AG09309 (cell line): ENCODE results near the gene CCDC63.
"Not testable (repeated sequence)": the region's sequence is repeated elsewhere in the genome, so short reads cannot be mapped to it uniquely, and the experiment has no call there.

ENCODE experiments used
- DNase-seq: peaks from one replicate; pipeline ENCODE4 v3.0.0-alpha.2; 2010; ENCODE audit warnings: low read depth
- H3K4me3 ChIP-seq: 2 replicates; pipeline ENCODE4 v1.5.1; 2011; ENCODE audit warnings: mild to moderate bottlenecking, low read depth, low read length, moderate library complexity; ENCODE audit not compliant: control insufficient read depth
- CTCF ChIP-seq: IDR thresholded peaks from 2 replicates; pipeline ENCODE4 v1.5.1; 2011; ENCODE audit warnings: mild to moderate bottlenecking, low read depth, low read length, inconsistent platforms; ENCODE audit not compliant: insufficient read depth, control insufficient read depth; ENCODE audit errors: missing control alignments

CCDC63 gene

GRCh38 chr12:110849221-110849620 is 2.4 kb downstream of the CCDC63 start:
- no peak for TF ChIP-seq CTCF
- DNase-seq = no peak

GRCh38 chr12:110849748-110850403 is 3.1 kb downstream of the CCDC63 start:
- no peak for TF ChIP-seq CTCF
- H3K4me3 ChIP-seq = no peak overlapping the region

More at GRCh38 chr12:110849221-110849620, 2.4 kb downstream of the CCDC63 start:
- H3K4me3 ChIP-seq = no peak overlapping the region

DNA sequence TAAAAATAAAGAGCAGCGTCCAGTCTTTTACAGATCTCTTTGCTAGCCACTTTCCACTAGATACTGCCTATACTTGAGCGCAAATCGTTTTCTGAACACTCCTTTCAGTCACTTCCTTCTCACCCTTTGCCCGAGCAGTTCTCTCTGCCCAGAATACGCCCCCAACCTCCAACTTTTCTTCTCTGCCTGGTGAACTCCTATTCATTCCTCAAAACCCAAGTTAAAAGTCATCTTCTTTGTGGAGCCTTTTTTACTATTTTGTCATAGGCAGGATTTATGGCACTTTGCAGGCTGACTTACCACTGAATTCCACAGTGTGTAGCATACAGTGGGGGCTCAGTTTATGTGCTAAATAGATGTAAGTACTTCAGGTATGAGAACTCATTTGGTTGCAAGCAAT is 4.0 kb downstream of the CCDC63 start:
- H3K4me3 ChIP-seq = no peak overlapping the region
- no peak for TF ChIP-seq CTCF
- no peak for DNase-seq

More at GRCh38 chr12:110849748-110850403, 3.1 kb downstream of the CCDC63 start:
- DNase-seq = no peak

DNA sequence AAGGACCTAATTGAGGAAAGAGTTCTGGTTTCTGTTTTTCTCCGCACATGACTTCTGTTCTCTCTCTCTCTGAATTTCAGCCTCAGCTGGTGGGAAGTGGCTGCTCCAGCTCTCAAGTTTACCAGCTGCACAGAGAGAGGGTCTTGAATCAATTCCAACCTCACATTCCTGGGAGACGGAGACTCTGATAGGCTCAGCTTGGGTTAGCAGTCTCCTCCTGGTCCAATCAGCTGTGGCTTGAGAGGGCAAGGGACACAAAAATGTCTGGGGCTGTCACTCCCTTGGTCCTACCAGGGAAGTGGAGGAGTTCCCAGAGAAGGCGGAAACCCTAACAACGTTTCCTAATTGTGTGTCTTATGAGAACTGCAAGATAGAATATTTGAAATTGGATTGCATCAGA is 7.0 kb downstream of the CCDC63 start:
- TF ChIP-seq CTCF = no peak
- DNase-seq = no peak
- no peak overlapping the region for H3K4me3 ChIP-seq

- DNase-seq = no peak
- TF ChIP-seq CTCF = no peak
Observed at GRCh38 chr12:110856542-110856941, 9.8 kb downstream of the CCDC63 start.

GRCh38 chr12:110857528-110857927 is 10.7 kb downstream of the CCDC63 start:
- DNase-seq = no peak
- no peak for TF ChIP-seq CTCF
- H3K4me3 ChIP-seq = no peak overlapping the region

More at GRCh38 chr12:110856542-110856941, 9.8 kb downstream of the CCDC63 start:
- H3K4me3 ChIP-seq = no peak overlapping the region

DNA sequence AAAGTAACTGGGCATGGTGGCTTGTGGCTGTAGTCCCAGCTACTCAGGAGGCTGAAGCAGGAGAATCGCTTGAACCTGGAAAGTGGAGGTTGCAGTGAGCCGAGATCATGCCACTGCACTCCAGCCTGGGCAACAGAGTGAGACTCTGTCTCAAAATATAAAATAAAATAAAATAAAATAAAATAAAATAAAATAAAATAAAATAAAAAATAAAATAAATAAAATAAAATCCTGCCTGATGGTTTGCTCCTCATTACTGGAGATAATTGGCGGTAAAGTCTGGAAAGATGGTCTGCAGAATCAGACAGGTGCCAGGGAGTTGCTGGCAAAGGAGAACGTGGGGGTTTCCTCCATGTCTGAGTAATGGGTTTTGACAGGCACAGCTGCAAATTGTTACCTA is 11.2 kb downstream of the CCDC63 start:
- DNase-seq, H3K4me3 ChIP-seq: not testable (repeated sequence)
